Astrocyte (in vitro differentiated cells and primary cell): ENCODE results near the gene NHLRC1. TPM values are rescaled to one million over a fixed set of nuclear protein-coding genes. Genes with fewer than 3 reads are reported as not detected.

ENCODE experiments used
- DNase-seq: peaks from one replicate; pipeline ENCODE4 v3.0.0-alpha.2; 2010; ENCODE audit warnings: low read depth
- FAIRE-seq: peaks from 2 replicates; lab custom pipeline; 2011; peaks lifted over from hg19 to GRCh38; lab: Jason Lieb, UNC
- H2AFZ ChIP-seq: 2 replicates; pipeline ENCODE4 v1.6.0; 2012; ENCODE audit warnings: low read depth, low read length, inconsistent platforms
- H3K27ac ChIP-seq: 2 replicates; pipeline ENCODE4 v1.5.1; 2011; ENCODE audit warnings: low read depth, low read length, inconsistent platforms
- H3K27me3 ChIP-seq: 2 replicates; pipeline ENCODE4 v1.6.0; 2011; ENCODE audit warnings: low read length, inconsistent platforms; ENCODE audit not compliant: insufficient read depth
- H3K36me3 ChIP-seq: 2 replicates; pipeline ENCODE4 v1.5.1; 2011; ENCODE audit warnings: low read length, inconsistent platforms; ENCODE audit not compliant: insufficient read depth
- H3K4me1 ChIP-seq: 2 replicates; pipeline ENCODE4 v1.5.1; 2011; ENCODE audit warnings: low read length, inconsistent platforms; ENCODE audit not compliant: insufficient read depth
- H3K4me2 ChIP-seq: 2 replicates; pipeline ENCODE4 v1.6.0; 2012; ENCODE audit warnings: low read length, inconsistent platforms
- H3K4me3 ChIP-seq: 2 replicates; pipeline ENCODE4 v1.5.1; 2011; ENCODE audit warnings: low read depth, mild to moderate bottlenecking, low read length, inconsistent platforms; ENCODE audit not compliant: insufficient read depth
- H3K79me2 ChIP-seq: 2 replicates; pipeline ENCODE4 v1.6.0; 2012; ENCODE audit warnings: mild to moderate bottlenecking, low read length, inconsistent platforms; ENCODE audit not compliant: insufficient read depth
- H3K9ac ChIP-seq: 2 replicates; pipeline ENCODE4 v1.6.0; 2012; ENCODE audit warnings: mild to moderate bottlenecking, low read length, inconsistent platforms
- H3K9me3 ChIP-seq: 2 replicates; pipeline ENCODE4 v1.5.1; 2012; ENCODE audit warnings: low read depth, mild to moderate bottlenecking, low read length, inconsistent platforms; ENCODE audit not compliant: insufficient read depth
- H4K20me1 ChIP-seq: 2 replicates; pipeline ENCODE4 v1.6.0; 2012; ENCODE audit warnings: low read length, inconsistent platforms; ENCODE audit not compliant: insufficient read depth
- H3K27ac Mint-ChIP-seq: one replicate; pipeline ENCODE4 v1.8.0; 2021; ENCODE audit warnings: mild to moderate bottlenecking, mixed read lengths; ENCODE audit not compliant: unreplicated experiment
- H3K27me3 Mint-ChIP-seq: one replicate; pipeline ENCODE4 v1.8.0; 2021; ENCODE audit warnings: low read depth, mixed read lengths; ENCODE audit not compliant: unreplicated experiment
- H3K36me3 Mint-ChIP-seq: one replicate; pipeline ENCODE4 v1.8.0; 2021; ENCODE audit warnings: low read depth, mixed read lengths; ENCODE audit not compliant: unreplicated experiment
- H3K4me1 Mint-ChIP-seq: one replicate; pipeline ENCODE4 v1.8.0; 2021; ENCODE audit warnings: low read depth, mixed read lengths; ENCODE audit not compliant: unreplicated experiment
- H3K4me3 Mint-ChIP-seq: one replicate; pipeline ENCODE4 v1.8.0; 2021; ENCODE audit warnings: mild to moderate bottlenecking, moderate library complexity, mixed read lengths; ENCODE audit not compliant: unreplicated experiment
- H3K9me3 Mint-ChIP-seq: one replicate; pipeline ENCODE4 v1.8.0; 2021; ENCODE audit warnings: mild to moderate bottlenecking, mixed read lengths; ENCODE audit not compliant: unreplicated experiment
- EZH2 ChIP-seq: IDR thresholded peaks from 2 replicates; pipeline ENCODE4 v1.6.1; 2012; ENCODE audit warnings: mild to moderate bottlenecking, low read length, inconsistent platforms; ENCODE audit not compliant: insufficient read depth
- total RNA-seq: library from RNA; stranded (reverse); gene quantifications from 2 replicates; pipeline ENCODE4 v1.2.1, GENCODE V29; 2021
- TF ChIP-seq, protein P1 (sequence below): IDR thresholded peaks from 2 replicates; pipeline ENCODE4 v1.5.1; 2011; ENCODE audit warnings: low read depth, mild to moderate bottlenecking, inconsistent platforms, low read length, moderate library complexity; ENCODE audit not compliant: insufficient read depth

The NHLRC1 gene
- total RNA-seq, 1 donor from 2014 or later = not detected

DNA sequence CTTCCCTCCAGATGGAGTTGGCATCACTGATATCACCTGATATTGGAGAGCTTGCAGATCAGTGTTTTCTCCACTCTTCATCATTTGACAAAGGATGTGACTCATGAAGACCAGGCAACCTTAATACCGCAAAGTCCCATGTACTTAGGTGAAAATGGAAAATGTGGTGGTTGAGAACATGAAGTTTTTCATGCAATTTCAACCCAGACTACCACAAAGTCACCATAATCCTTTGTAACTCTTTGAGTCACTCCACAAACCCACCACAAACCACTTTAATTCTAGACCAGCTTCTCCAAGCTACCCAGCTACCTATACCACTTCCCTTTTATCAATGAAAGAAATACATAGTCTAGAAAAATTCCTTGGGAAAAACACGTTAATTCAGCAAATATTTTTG is 7.1 kb downstream of the NHLRC1 start:
- Histone ChIP-seq H3K4me2 (no peak overlapping the region), H2AFZ (no peak overlapping the region), H3K9ac (no peak overlapping the region), H3K27ac (no peak overlapping the region), H3K27me3 (peaks cover 6% of the 10 kb centered on the region), H3K9me3 (no peaks in the 10 kb centered on the region), H3K4me1 (no peaks in the 10 kb centered on the region), H3K79me2 (no peaks in the 10 kb centered on the region), H3K36me3 (no peaks in the 10 kb centered on the region), H4K20me1 (no peaks in the 10 kb centered on the region), H3K4me3 (no peak overlapping the region)
- Mint-ChIP-seq H3K36me3 (no peaks in the 10 kb centered on the region), H3K4me1 (no peaks in the 10 kb centered on the region), H3K9me3 (no peaks in the 10 kb centered on the region), H3K4me3 (no peak overlapping the region), H3K27ac (no peak overlapping the region), H3K27me3 (peaks cover 3% of the 10 kb centered on the region)
- DNase-seq (peak; percentile 31), FAIRE-seq (peak; percentile 5)
- no peak for TF ChIP-seq EZH2
- TF ChIP-seq, protein P1, sequence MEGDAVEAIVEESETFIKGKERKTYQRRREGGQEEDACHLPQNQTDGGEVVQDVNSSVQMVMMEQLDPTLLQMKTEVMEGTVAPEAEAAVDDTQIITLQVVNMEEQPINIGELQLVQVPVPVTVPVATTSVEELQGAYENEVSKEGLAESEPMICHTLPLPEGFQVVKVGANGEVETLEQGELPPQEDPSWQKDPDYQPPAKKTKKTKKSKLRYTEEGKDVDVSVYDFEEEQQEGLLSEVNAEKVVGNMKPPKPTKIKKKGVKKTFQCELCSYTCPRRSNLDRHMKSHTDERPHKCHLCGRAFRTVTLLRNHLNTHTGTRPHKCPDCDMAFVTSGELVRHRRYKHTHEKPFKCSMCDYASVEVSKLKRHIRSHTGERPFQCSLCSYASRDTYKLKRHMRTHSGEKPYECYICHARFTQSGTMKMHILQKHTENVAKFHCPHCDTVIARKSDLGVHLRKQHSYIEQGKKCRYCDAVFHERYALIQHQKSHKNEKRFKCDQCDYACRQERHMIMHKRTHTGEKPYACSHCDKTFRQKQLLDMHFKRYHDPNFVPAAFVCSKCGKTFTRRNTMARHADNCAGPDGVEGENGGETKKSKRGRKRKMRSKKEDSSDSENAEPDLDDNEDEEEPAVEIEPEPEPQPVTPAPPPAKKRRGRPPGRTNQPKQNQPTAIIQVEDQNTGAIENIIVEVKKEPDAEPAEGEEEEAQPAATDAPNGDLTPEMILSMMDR = no peak

DNA sequence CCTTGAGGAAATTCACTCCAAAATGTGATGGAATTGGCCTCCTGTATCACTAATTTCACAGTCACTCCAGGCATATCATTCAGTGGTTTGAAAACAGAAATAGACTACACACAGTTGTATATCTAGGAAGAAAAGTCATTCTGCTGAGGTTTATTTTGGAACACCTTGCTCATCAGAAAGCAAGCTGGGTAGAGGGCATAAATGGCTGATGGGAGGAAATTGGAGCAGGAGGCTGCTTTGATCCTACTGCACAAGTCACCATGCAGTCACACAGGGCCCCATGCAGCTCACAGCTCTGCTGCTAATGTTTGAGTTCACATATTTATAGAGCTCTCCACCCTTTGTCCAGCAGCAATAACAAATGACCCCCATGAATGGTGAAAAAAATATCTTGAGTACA is 12.3 kb downstream of the NHLRC1 start:
- H3K9me3 ChIP-seq = no peaks in the 10 kb centered on the region
- no peaks in the 10 kb centered on the region for H3K4me1 ChIP-seq
- H3K36me3 ChIP-seq = no peaks in the 10 kb centered on the region
- H4K20me1 ChIP-seq = no peaks in the 10 kb centered on the region
- no peak for DNase-seq
- TF ChIP-seq, protein P1 = no peak
- TF ChIP-seq EZH2 = no peak
- no peak overlapping the region for H3K4me3 ChIP-seq
- no peak overlapping the region for H2AFZ ChIP-seq
- no peak overlapping the region for H3K9ac ChIP-seq
- no peak overlapping the region for H3K27ac ChIP-seq
- no peak overlapping the region for H3K27ac Mint-ChIP-seq
- no peaks in the 10 kb centered on the region for H3K36me3 Mint-ChIP-seq
- no peaks in the 10 kb centered on the region for H3K9me3 Mint-ChIP-seq
- no peaks in the 10 kb centered on the region for H3K79me2 ChIP-seq
- H3K4me1 Mint-ChIP-seq = no peaks in the 10 kb centered on the region
- H3K4me2 ChIP-seq = no peak overlapping the region
- H3K4me3 Mint-ChIP-seq = no peak overlapping the region
- no peaks in the 10 kb centered on the region for H3K27me3 Mint-ChIP-seq
- H3K27me3 ChIP-seq = peaks cover 4% of the 10 kb centered on the region
- no peak for FAIRE-seq

DNA sequence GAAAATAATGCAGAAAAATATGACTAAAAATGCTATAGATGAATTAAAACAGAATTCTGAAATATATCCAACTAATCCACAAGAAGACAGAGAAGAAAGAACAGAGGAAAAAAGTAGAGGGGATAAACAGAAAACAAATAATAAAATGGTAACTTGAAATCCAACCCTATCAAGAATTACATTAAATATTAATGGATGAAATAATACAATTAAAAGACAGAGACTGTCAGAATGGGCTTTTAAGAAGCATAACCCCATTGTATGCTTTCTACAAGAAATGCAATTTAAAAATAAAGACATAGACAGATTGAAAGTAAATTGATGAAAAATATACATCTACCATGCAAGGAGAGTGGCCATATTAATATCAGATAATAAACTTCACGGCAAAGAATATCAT is 15.4 kb downstream of the NHLRC1 start:
- H3K4me1 ChIP-seq = no peaks in the 10 kb centered on the region
- no peak overlapping the region for H2AFZ ChIP-seq
- no peak overlapping the region for H3K4me3 ChIP-seq
- H3K9ac ChIP-seq = no peak overlapping the region
- no peaks in the 10 kb centered on the region for H3K9me3 Mint-ChIP-seq
- no peak for FAIRE-seq
- TF ChIP-seq, protein P1 = no peak
- no peak for TF ChIP-seq EZH2
- no peaks in the 10 kb centered on the region for H3K27me3 ChIP-seq
- no peaks in the 10 kb centered on the region for H3K36me3 Mint-ChIP-seq
- H3K9me3 ChIP-seq = no peaks in the 10 kb centered on the region
- H3K36me3 ChIP-seq = no peaks in the 10 kb centered on the region
- DNase-seq = no peak
- H3K4me2 ChIP-seq = no peak overlapping the region
- H3K27ac ChIP-seq = no peak overlapping the region
- H3K79me2 ChIP-seq = no peaks in the 10 kb centered on the region
- no peak overlapping the region for H3K4me3 Mint-ChIP-seq
- H3K27ac Mint-ChIP-seq = no peak overlapping the region
- H3K4me1 Mint-ChIP-seq = no peaks in the 10 kb centered on the region
- H3K27me3 Mint-ChIP-seq = no peaks in the 10 kb centered on the region
- no peaks in the 10 kb centered on the region for H4K20me1 ChIP-seq
